ENCODE results near the gene PAFAH1B1. TPM values are rescaled to one million over a fixed set of nuclear protein-coding genes. Genes with fewer than 3 reads are reported as not detected.
"Not testable (repeated sequence)": the region's sequence is repeated elsewhere in the genome, so short reads cannot be mapped to it uniquely, and the experiment has no call there.

PAFAH1B1 gene
- total RNA-seq: 57.7 and 87.5 TPM in 2 replicates

DNA sequence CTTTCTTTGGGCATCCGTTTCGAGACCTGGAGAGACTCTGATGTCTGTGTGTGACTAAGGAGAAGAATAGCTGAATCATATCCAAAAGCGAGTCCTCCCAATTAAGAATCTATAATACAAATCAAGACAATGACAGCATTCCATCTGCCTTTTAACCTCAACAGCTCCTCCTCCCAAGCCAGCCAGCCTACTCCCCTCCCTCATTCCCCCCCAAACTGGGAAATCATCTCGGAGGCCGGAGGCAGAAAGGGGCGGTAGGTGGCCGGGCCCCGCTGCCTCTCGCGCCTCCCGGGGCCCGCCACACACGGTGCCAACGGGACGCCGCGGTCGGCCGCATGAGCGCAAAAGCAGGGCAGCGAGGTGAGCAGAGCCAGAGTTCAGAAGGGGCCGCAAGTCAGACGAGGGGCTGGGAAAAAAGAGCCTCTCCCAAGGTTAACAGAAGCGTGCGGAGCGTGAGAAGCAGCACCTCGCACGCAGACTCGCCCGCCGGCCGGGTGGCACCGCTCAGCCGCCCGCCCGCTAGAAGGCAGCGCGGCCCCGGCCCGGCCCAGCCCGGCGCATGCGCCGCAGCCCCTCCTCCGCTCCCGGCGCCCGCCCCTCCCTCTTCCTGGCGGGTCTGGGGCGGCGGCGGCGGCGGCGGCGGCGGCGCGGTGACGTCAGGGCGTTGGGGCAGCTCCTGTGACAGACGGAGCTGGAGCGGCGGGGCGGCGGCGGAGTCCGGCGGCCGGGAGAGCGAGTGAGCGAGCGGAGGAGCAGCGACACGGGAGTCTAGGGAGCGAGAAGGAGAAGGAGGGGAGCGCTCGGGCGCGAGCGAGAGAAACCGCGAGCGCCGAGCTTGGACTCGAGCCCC lies at the start of gene PAFAH1B1:
PAFAH1B1 (plus strand) TSS at position 684 of the 850 bp plus-strand sequence. CDS start 44,635 bp downstream, outside the sequence.
- DNase-seq (ENCODE audit: extremely low read depth, low read depth, low spot score): no peak

DNA sequence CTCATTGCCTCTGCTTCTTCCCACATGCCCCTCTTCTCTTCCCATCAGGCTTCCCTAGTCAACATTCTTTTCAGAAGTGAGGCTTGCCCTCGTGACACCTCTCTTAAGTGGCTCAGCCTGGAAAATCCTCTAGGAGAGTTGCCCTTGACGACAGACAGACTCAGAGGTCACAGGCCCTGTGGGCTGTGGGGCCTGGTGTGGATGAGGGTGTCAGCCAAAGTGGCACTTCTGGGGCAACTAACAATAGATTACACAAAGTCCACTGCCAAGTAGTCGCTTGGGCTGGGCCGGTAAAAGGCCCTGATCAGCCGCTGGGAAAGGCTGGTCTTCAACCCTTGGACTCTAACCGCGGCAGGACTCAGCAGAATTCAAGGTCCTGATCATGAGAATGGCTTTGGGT lies 48.1 kb upstream of the PAFAH1B1 start:
- no peak for DNase-seq (ENCODE audit: extremely low read depth, low read depth, low spot score)

GRCh38 chr17:2547176-2547575 lies 46.3 kb upstream of the PAFAH1B1 start:
- DNase-seq (ENCODE audit: extremely low read depth, low read depth, low spot score): no peak

GRCh38 chr17:2548026-2548425 lies 45.4 kb upstream of the PAFAH1B1 start:
- not testable (repeated sequence) for DNase-seq (ENCODE audit: extremely low read depth, low read depth, low spot score)

DNA sequence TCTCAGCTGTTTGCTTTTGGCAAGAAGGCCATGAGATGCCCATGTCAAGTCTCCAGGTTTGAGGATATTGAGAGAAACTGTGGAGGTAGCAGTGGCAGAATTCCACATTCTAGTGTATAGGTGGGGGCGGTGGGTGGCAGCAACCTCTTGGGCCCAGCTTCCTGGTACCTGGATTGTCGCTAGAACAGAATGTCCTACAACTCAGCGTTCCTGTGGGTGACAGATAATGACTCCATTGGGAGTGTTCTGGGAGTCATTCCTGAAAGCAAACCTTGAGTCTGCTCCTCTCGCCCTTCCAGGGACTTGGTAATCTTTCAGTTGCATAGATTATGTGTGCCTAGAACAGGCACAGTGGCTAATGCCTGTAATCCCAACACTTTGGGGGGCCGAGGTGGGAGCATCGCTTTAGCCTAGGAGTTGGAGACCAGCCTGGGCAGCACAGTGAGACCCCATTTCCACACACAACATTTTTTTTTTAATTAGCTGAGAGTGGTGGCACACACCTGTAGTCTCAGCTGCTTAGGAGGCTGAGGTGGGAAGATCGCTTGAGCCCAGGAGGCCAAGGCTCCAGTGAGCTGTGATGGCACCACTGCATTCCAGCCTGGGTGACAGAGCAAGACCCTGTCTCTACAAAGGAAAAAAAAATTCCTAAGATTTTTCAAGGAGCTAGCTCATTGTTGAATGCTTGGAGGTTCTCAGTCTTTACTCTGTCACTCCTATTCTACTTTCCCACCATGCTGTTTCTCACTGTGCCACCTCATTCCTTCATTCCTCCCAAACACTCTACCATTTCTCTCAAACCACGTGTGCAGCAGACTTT lies 43.9 kb upstream of the PAFAH1B1 start:
- DNase-seq (ENCODE audit: extremely low read depth, low read depth, low spot score): no peak

DNA sequence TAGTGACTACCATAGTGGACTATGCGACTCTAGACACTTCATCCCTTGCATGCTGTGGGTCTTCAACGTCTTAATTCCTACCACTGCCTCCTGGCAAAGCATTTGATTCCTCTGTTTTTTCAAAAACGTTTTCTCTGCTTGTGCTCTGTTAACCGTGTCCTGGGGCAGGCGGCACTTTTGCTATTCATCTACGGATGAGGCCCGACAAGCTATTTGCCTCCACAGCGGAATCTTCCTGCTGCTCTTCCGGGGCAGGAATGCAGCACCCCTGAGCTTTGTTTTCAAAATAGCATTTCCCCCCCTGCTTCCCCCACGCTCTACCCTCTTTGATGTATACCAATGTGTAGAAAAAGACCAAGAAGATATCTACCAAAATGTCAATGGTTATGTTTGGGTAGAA lies 42.0 kb upstream of the PAFAH1B1 start:
- no peak for DNase-seq (ENCODE audit: extremely low read depth, low read depth, low spot score)

DNA sequence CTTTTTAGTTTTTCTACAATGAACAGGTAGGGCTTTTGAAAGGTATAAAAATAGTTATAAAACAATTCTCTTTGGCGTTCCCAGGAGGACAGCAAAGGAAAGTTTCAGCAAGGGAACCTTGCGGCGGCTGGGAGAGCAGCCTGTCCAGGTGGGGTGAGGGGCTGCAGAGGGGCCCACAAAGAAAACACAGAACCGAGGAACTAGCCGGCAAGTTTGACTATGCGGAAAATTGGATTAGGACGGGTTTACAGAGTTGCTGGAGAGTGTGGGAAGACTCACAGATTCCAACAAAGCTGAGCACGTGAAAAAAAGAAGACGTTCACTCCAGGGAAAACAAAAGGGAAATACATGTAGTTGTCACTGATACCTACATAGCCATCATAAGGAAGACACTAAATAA lies 41.5 kb upstream of the PAFAH1B1 start:
- no peak for DNase-seq (ENCODE audit: extremely low read depth, low read depth, low spot score)

- DNase-seq (ENCODE audit: extremely low read depth, low read depth, low spot score): peak; percentile 33
These were observed 32.8 kb upstream of the PAFAH1B1 start for GRCh38 chr17:2560658-2561057.

DNA sequence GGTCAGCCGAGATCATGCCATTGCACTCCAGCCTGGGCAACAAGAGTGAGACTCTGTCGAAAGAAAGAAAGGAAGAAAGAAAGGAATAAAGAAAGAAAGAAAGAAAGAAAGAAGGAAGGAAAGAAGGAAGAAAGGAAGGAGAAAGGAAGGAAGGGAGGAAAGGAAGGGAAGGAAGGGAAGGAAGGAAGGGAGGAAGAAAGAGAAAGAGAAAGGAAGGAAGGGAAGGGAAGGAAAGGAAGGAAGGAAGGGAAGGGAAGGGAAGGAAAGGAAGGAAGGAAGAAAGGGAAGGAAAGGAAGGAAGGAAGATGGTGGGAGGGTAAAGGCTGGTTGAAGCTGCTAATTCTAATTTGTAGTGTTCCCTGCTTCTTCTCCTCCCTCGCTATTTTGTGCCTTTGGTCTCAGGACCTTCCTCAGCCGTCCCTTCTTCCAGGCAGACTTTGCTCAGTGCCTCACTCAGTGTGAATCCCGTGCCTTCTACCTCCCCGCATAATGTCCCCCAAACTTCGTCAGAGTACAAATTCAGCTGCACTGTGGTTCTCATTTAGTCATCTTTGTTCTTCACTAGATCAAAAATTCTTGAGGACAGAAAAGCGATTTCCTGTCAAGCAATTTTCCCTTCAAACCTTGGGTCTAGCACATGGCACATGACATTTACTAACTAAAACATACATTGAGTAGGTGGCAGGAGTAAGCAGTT lies 31.1 kb upstream of the PAFAH1B1 start:
- DNase-seq (ENCODE audit: extremely low read depth, low read depth, low spot score): no peak

DNA sequence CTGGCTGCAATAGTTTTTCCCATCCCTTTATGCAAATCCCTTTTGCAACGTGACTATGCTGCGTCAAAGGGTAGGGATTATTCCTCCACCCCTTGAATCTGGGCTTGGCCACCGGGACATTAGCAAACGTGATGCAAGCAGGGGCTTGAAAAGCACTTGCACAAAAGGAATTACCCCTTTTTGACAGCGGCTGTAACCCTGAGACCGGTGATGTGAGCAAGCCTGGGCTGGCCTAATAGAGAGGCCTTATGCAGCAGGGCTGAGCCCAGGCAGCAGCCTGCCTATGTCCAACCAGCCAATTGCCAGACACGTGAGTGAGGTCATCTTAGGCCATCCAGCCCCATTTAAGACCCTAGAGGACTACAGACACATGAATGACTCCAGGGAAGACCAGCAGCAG lies 30.4 kb upstream of the PAFAH1B1 start:
- DNase-seq (ENCODE audit: extremely low read depth, low read depth, low spot score): no peak

DNA sequence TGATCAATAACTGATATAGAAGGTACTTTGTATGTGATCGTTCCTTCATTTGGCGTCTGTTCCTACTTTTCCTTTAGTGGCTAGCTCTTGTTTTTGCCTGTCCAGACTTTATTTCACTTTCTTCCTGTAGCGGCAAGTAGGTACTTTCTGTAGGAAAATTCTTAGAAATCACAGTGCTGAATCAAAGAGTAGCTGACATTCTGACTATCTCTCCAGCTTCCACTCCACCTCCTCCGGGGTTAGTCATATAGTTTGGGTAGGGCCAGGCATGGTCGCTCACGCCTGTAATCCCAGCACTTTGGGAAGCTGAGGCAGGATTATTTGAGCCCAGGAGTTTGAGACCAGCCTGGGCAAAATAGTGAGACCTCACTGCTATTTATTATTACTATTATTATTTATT lies 29.9 kb upstream of the PAFAH1B1 start:
- no peak for DNase-seq (ENCODE audit: extremely low read depth, low read depth, low spot score)

- DNase-seq (ENCODE audit: extremely low read depth, low read depth, low spot score): peak; percentile 1
These were observed 28.6 kb upstream of the PAFAH1B1 start for GRCh38 chr17:2564877-2565276.

DNA sequence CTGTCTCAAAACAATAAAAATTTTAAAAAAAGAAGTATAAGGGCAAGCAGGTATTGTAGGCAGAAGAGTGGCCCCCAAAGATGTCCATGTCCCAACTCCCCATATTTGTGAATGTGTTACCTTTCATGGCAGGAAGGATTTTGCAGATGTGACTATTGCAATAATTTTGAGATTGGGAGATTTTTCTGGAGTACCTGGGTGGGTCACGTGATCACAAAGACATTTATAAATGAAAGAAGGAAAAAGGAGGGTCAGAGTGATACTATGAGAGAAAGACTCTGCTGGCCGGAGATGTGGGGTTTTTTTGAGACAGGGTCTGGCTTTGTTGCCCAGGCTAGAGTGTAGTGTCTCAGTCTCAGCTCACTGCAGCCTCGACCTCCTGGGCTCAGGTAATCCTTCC lies 27.4 kb upstream of the PAFAH1B1 start:
- no peak for DNase-seq (ENCODE audit: extremely low read depth, low read depth, low spot score)

GRCh38 chr17:2571523-2572303 lies 21.7 kb upstream of the PAFAH1B1 start:
- no peak for DNase-seq (ENCODE audit: extremely low read depth, low read depth, low spot score)

GRCh38 chr17:2572304-2572609 lies 21.2 kb upstream of the PAFAH1B1 start:
- DNase-seq (ENCODE audit: extremely low read depth, low read depth, low spot score): not testable (repeated sequence)

GRCh38 chr17:2580151-2580550 lies 13.3 kb upstream of the PAFAH1B1 start:
- DNase-seq (ENCODE audit: extremely low read depth, low read depth, low spot score): no peak

- DNase-seq (ENCODE audit: extremely low read depth, low read depth, low spot score): no peak
These were observed 12.8 kb upstream of the PAFAH1B1 start for GRCh38 chr17:2580661-2581060.

DNA sequence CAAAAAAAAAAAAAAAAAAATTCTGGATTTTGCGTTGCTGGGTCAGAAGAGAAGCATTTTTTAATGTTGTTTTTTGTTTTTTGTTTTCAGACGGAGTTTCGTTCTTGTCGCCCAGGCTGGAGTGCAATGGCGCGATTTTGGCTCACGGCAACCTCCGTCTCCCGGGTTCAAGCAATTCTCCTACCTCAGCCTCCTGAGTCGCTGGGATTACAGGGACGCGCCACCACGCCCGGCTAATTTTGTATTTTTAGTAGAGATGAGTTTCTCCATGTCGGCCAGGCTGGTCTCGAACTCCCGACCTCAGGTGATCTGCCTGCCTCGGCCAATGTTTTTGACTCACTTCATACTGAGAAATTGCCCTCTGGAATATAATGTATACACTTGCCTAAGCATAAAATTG lies 11.0 kb upstream of the PAFAH1B1 start:
- no peak for DNase-seq (ENCODE audit: extremely low read depth, low read depth, low spot score)

DNA sequence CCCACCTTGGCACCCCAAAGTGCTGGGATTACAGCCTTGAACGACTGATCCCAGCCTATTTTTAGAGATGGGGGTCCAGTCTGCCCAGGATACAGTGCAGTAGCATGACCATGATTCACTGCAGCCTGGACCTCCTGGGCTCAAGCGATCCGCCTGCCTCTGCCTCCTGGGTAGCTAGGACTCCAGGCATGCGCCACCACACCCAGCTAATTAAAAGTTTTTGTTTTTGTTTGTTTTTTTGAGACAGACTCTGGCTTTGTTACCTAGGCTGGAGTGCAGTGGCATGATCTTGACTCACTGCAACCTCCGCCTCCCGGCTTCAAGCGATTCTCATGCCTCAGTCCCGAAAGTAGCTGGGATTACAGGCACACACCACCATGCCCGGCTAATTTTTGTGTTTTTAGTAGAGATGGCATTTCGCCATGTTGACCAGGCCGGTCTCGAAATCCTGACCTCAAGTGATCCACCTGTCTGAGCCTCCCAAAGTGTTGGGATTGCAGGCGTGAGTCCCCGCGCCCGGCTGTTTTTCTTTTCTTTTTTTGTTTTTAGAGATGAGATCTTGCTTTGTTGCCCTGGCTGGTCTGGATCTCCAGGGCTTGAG lies 2.3 kb upstream of the PAFAH1B1 start:
- DNase-seq (ENCODE audit: extremely low read depth, low read depth, low spot score): no peak
